Thyroid gland (tissue), 4 donors: ENCODE results near the gene CEBPB.

ENCODE experiments used
- POLR2A ChIP-seq, 2 donors: fragments of 450-650 bp; IDR thresholded peaks; one replicate each; pipeline ENCODE4 v1.6.1; 2017; ENCODE audit warnings: antibody characterized with exemption in 2 of 2, mild to moderate bottlenecking in 2 of 2, moderate library complexity in 1 of 2
- TF ChIP-seq, protein P1 (sequence below), 6 experiments: fragments of 200-600 bp in 3 of 6; fragments of 450-650 bp in 3 of 6; sonication (generic) in 3 of 6; IDR thresholded peaks; one replicate each; pipeline ENCODE4 v1.5.1; 2016 to 2019; ENCODE audit warnings: antibody characterized with exemption in 6 of 6, mild to moderate bottlenecking in 2 of 6, inconsistent platforms in 1 of 6, moderate library complexity in 1 of 6

DNA sequence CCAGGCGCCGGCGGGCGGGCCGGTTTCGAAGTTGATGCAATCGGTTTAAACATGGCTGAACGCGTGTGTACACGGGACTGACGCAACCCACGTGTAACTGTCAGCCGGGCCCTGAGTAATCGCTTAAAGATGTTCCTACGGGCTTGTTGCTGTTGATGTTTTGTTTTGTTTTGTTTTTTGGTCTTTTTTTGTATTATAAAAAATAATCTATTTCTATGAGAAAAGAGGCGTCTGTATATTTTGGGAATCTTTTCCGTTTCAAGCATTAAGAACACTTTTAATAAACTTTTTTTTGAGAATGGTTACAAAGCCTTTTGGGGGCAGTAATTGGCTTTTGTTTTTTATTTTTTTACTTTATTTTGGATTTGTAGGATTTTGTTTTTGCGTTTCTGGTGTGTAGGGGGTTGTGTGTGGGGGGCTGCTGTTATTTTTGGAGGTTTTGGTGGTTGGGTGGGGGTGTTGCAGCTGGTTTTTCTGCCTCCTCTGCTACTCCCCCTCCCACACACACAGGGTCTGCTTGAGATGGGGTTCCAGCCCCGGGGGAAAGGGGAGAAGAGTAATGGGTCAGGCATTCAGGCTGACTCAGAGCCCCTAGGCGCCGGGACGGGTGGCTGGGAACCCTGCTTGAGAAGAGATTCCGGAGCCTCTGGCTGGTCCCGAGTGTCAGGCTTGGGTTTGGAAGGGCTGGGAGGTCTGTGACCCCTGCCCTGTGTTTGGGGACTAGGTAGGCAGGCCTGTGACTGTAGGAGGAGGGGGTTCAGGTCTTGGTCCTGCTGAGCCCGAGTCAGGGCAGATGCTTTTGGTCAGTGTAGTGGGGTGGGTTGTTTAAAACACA, 2.0 kb downstream of the CEBPB start:
- TF ChIP-seq, protein P1, sequence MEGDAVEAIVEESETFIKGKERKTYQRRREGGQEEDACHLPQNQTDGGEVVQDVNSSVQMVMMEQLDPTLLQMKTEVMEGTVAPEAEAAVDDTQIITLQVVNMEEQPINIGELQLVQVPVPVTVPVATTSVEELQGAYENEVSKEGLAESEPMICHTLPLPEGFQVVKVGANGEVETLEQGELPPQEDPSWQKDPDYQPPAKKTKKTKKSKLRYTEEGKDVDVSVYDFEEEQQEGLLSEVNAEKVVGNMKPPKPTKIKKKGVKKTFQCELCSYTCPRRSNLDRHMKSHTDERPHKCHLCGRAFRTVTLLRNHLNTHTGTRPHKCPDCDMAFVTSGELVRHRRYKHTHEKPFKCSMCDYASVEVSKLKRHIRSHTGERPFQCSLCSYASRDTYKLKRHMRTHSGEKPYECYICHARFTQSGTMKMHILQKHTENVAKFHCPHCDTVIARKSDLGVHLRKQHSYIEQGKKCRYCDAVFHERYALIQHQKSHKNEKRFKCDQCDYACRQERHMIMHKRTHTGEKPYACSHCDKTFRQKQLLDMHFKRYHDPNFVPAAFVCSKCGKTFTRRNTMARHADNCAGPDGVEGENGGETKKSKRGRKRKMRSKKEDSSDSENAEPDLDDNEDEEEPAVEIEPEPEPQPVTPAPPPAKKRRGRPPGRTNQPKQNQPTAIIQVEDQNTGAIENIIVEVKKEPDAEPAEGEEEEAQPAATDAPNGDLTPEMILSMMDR (IDR thresholded peaks at IDR 0.05): peak in 1 of 6 experiments; percentile 4
- TF ChIP-seq POLR2A (IDR thresholded peaks at IDR 0.05): peak in 1 of 2 donors; percentile 59
